Glutamatergic neuron (in vitro differentiated cells): ENCODE measurements around the gene CENPS. TPM values are rescaled to one million over a fixed set of nuclear protein-coding genes. Genes with fewer than 3 reads are reported as not detected.
"Not testable (repeated sequence)": the region's sequence is repeated elsewhere in the genome, so short reads cannot be mapped to it uniquely, and the experiment has no call there.

Source experiments
- DNase-seq: peaks from one replicate; pipeline ENCODE4 v3.0.0; 2022
- H3K27ac Mint-ChIP-seq: one replicate; pipeline ENCODE4 v1.8.0; 2020; ENCODE audit warnings: mild to moderate bottlenecking, mixed read lengths, inconsistent platforms; ENCODE audit not compliant: unreplicated experiment
- H3K27me3 Mint-ChIP-seq: one replicate; pipeline ENCODE4 v1.8.0; 2020; ENCODE audit warnings: mild to moderate bottlenecking, moderate library complexity, mixed read lengths, inconsistent platforms; ENCODE audit not compliant: unreplicated experiment
- H3K36me3 Mint-ChIP-seq: one replicate; pipeline ENCODE4 v1.8.0; 2020; ENCODE audit warnings: mild to moderate bottlenecking, mixed read lengths, inconsistent platforms; ENCODE audit not compliant: unreplicated experiment
- H3K4me1 Mint-ChIP-seq: one replicate; pipeline ENCODE4 v1.8.0; 2020; ENCODE audit warnings: mild to moderate bottlenecking, low read depth, mixed read lengths, inconsistent platforms; ENCODE audit not compliant: unreplicated experiment
- H3K4me3 Mint-ChIP-seq: one replicate; pipeline ENCODE4 v1.8.0; 2020; ENCODE audit warnings: mild to moderate bottlenecking, mixed read lengths, inconsistent platforms; ENCODE audit not compliant: unreplicated experiment
- H3K9me3 Mint-ChIP-seq: one replicate; pipeline ENCODE4 v1.8.0; 2020; ENCODE audit warnings: mild to moderate bottlenecking, moderate library complexity, mixed read lengths, inconsistent platforms; ENCODE audit not compliant: unreplicated experiment
- total RNA-seq: library from RNA; stranded (reverse); fragmentation: NEBNext Ultra II Directional; extraction: Animal tissue kit (Norgen Biotek cat#: 25700); gene quantifications from one replicate; pipeline ENCODE4 v1.2.1, GENCODE V29; 2021; ENCODE audit not compliant: unreplicated experiment
- TF ChIP-seq, protein P1 (sequence below): fragments of 200-600 bp; sonication (generic); IDR thresholded peaks from one replicate; pipeline ENCODE4 v1.5.0; 2021; ENCODE audit not compliant: partially characterized antibody, unreplicated experiment

The CENPS gene
- total RNA-seq, 1 donor from 2014 or later = 9.3 TPM

DNA sequence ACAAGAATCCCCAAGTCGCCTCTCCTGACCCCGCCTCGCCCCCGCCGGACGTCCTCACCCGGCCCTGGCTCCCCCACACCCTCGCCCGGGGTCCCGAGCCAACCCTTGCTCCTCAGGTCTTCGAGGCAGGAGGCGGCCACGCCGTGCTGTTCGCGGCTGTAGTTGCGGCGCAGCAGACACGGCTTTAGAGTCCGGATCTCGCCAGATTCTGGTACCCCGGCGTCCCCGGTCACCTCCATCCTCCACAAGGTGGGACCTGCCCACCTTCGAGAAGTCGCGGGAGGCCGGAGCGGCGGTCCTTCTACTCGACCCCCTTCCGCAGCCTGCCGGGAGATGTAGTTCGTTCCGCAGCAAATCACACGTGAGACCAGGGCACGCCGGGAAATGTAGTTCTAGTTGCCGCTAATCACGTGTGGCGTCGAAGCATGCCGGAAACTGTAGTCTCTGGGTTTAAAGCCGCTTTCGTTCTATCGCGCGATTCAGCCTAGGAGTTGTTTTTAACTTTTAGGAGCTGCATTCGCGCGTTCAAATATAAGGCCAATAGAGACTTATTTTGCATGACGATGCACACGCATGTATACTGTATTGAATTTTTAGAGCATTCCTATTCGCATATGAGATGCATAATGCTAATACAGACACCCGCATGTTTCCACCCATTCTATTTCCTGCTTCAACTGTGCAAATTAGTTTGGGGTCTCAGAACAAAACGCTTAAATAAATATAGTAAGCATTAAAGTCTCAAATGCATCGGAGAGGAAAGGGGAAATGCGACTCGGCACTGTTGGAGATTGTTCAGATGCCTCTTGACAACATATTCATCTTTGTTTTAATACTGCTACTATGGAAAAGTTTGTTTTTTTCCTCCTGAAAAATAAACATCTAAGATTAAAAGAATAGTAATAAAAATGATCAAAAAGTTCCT is 42.2 kb downstream of the CENPS start, which contains the start of gene DFFA:
DFFA (minus strand) TSS at position 310 of the 925 bp plus-strand sequence; CDS start at position 239, 71 bp downstream.
- Mint-ChIP-seq H3K4me1 (peaks cover 4% of the 10 kb centered on the region), H3K27ac (peak within 1 kb of the TSS; percentile 73), H3K9me3 (peaks cover 2% of the 10 kb centered on the region), H3K4me3 (peak within 1 kb of the TSS; percentile 97), H3K27me3 (peaks cover 2% of the 10 kb centered on the region), H3K36me3 (no peaks in the 10 kb centered on the region)
- peak; percentile 93 for DNase-seq
- TF ChIP-seq, protein P1, sequence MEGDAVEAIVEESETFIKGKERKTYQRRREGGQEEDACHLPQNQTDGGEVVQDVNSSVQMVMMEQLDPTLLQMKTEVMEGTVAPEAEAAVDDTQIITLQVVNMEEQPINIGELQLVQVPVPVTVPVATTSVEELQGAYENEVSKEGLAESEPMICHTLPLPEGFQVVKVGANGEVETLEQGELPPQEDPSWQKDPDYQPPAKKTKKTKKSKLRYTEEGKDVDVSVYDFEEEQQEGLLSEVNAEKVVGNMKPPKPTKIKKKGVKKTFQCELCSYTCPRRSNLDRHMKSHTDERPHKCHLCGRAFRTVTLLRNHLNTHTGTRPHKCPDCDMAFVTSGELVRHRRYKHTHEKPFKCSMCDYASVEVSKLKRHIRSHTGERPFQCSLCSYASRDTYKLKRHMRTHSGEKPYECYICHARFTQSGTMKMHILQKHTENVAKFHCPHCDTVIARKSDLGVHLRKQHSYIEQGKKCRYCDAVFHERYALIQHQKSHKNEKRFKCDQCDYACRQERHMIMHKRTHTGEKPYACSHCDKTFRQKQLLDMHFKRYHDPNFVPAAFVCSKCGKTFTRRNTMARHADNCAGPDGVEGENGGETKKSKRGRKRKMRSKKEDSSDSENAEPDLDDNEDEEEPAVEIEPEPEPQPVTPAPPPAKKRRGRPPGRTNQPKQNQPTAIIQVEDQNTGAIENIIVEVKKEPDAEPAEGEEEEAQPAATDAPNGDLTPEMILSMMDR = no peak

DNA sequence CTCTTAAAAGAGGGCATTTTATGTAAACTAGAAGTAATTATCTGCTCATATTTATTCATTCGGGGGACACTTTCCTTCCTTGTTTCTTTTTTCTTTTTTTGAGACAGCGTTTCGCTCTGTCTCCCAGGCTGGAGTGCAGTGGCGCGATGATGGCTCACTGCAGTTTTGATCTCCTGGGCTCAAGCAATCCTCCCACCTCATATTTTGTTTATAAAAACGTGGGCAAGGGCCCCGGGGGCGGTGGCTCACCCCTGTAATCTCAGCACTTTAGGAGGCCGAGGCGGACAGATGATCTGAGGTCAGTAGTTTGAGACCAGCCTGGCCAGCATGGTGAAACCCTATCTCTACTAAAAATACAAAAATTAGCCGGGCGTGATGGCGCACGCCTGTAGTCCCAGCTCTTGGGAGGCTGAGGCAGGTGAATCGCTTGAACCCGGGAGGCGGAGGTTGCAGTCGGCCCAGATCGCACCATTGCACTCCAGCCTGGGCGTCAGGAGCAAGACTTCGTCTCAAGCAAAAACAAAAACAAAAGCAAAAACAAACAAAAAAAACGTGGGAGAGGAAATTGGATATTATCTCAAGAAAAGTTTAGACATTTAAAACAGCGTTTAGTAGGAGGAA is 43.0 kb downstream of the CENPS start:
- TF ChIP-seq, protein P1 = no peak
- H3K27ac Mint-ChIP-seq = no peak overlapping the region
- H3K27me3 Mint-ChIP-seq = peaks cover 2% of the 10 kb centered on the region
- no peak for DNase-seq
- H3K4me3 Mint-ChIP-seq = peak overlapping the region; percentile 97
- no peaks in the 10 kb centered on the region for H3K36me3 Mint-ChIP-seq
- H3K9me3 Mint-ChIP-seq = peaks cover 2% of the 10 kb centered on the region
- H3K4me1 Mint-ChIP-seq = peaks cover 4% of the 10 kb centered on the region

DNA sequence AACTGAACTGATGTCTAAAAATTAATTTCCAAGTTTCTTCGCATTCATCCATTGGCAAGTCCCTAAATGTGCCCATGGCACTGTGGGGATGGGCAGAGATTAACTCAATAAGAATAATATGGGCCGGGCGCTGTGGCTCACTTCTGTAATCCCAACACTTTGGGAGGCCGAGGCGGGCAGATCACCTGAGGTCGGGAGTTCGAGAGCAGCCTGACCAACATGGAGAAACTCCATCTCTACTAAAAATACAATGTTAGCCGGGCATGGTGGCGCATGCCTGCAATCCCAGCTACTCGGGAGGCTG is 44.0 kb downstream of the CENPS start:
- not testable (repeated sequence) for H3K27ac Mint-ChIP-seq, H3K9me3 Mint-ChIP-seq, DNase-seq, H3K4me1 Mint-ChIP-seq, H3K27me3 Mint-ChIP-seq, H3K36me3 Mint-ChIP-seq
- H3K4me3 Mint-ChIP-seq = peak overlapping the region; percentile 85

DNA sequence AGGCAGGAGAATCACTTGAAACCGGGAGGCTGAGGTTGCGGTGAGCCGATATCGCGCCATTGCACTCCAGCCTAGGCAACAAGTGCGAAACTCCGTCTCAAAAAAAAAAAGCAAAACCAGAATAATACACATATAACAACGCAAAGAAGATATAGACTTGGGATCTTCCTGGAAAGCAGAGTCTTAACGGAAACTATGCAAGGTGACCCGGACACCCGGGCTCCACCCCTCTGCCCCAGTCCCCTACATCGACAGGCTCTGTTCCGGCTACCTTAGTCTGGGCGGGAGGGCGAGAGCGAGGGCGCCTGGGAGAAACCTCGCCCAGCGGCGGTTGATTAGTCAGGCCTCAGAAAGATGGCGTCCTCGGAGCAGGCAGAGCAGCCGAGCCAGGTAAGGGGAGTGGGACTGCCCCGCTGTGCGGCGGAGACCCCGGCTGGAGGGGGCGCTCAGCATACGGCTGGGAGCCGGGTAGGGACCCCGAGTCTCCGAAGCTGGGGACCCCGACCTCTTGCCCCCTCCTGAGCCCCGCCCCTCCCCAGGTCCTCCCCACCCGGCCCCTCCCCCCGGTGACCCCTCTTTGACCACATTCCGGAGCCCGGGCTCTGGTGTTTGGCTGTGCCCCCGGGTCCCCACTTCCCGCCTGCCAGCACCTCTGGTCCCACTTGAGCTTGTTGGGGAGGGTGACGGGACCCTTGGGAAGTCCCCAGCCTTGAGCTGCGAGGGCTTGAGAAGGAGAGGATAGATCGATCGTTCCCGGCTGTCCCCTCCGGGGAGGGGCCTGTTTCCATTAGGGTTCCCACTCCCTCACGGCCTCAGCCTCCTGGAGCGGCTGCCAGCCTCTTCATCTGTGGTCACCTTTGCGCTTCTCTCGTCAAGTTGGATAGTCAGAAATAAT is 44.6 kb downstream of the CENPS start, which contains the start of gene PEX14:
PEX14 (plus strand) TSS at position 338 of the 895 bp plus-strand sequence; CDS start at position 355, 17 bp downstream.
- DNase-seq = peak; percentile 93
- Mint-ChIP-seq H3K4me1 (peaks cover 4% of the 10 kb centered on the region), H3K9me3 (peaks cover 2% of the 10 kb centered on the region), H3K27me3 (peaks cover 4% of the 10 kb centered on the region), H3K36me3 (no peaks in the 10 kb centered on the region), H3K4me3 (peak within 1 kb of the TSS; percentile 91), H3K27ac (peak within 1 kb of the TSS; percentile 81)
- TF ChIP-seq, protein P1 = no peak

DNA sequence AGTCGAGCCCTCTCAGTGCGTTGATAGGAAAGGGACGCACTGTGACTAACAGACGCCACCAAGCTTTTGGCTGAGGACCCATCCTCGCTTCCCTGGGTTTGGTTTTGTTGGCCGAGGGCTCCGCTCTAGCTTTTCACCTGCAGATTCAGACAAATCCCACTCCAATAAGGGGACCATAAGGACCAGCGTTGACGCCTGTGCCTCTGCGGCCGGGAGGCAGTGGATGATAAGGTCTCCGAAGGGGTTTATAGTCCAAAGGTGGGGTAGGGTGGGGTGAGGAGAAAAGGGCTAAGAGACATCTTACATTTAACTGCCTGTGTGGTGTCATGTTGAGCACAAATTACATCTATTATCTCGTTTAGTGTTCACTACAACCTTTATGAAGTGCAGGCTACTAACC is 45.3 kb downstream of the CENPS start:
- DNase-seq = no peak
- H3K27me3 Mint-ChIP-seq = peaks cover 4% of the 10 kb centered on the region
- peak overlapping the region; percentile 81 for H3K27ac Mint-ChIP-seq
- H3K36me3 Mint-ChIP-seq = no peaks in the 10 kb centered on the region
- H3K9me3 Mint-ChIP-seq = peaks cover 2% of the 10 kb centered on the region
- TF ChIP-seq, protein P1 = no peak
- peaks cover 4% of the 10 kb centered on the region for H3K4me1 Mint-ChIP-seq
- peak overlapping the region; percentile 91 for H3K4me3 Mint-ChIP-seq
